GM12872 (cell line): ENCODE measurements around the gene TRPV5.

Source experiments
- TF ChIP-seq, protein P1 (sequence below): IDR thresholded peaks from 3 replicates; pipeline ENCODE4 v1.5.1; 2011; ENCODE audit warnings: low read depth, mild to moderate bottlenecking, low read length, moderate library complexity; ENCODE audit not compliant: insufficient read depth

TRPV5 gene

DNA sequence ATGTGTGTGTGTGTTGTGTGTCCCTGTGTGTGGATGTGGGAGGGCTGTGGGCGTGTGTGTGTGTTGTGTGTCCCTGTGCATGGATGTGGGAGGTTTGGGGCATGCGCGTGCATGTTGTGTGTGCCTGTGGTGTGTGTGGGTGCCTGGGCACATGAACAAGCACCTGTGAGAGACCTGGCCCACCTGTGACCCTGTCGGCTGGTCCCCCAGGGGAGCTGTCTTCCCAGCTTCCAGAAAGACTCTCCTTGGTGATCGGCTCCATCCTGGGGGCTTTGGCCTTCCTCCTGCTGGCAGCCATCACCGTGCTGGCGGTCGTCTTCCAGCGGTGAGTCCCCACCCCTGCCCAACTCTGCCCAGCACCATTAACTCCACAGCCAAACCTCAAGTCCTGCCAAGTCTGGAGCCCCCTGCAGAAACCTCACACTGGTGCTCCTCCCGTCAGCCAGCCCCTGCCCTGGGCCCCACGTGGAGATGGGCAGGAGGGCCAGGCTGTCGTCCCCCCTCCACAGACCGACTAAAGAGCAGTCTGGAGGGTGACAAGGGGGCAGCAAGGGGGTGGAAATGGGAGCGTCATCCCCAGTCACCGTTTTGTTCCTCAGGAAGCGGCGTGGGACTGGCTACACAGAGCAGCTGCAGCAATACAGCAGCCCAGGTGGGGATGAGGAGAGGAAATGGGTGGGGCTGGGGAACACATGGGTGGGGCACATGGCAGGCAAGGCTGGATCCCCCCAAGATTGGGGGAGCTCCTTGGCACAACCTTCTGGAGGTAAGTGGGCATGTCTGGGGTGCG lies 66.0 kb downstream of the TRPV5 start:
- TF ChIP-seq, protein P1, sequence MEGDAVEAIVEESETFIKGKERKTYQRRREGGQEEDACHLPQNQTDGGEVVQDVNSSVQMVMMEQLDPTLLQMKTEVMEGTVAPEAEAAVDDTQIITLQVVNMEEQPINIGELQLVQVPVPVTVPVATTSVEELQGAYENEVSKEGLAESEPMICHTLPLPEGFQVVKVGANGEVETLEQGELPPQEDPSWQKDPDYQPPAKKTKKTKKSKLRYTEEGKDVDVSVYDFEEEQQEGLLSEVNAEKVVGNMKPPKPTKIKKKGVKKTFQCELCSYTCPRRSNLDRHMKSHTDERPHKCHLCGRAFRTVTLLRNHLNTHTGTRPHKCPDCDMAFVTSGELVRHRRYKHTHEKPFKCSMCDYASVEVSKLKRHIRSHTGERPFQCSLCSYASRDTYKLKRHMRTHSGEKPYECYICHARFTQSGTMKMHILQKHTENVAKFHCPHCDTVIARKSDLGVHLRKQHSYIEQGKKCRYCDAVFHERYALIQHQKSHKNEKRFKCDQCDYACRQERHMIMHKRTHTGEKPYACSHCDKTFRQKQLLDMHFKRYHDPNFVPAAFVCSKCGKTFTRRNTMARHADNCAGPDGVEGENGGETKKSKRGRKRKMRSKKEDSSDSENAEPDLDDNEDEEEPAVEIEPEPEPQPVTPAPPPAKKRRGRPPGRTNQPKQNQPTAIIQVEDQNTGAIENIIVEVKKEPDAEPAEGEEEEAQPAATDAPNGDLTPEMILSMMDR: no peak

DNA sequence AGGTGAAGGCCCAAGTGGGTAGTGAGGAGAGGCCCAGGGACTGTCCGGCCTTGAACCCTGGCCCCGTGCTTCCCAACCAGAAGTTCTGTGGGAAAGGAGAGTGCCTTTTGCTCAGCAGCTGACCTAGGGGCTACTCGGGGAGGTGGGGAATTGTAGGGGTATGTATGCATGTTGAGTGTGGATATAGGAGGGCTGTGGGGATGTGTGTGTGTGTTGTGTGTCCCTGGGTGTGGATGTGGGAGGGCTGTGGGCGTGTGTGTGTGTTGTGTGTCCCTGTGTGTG lies 66.5 kb downstream of the TRPV5 start:
- TF ChIP-seq, protein P1: no peak

DNA sequence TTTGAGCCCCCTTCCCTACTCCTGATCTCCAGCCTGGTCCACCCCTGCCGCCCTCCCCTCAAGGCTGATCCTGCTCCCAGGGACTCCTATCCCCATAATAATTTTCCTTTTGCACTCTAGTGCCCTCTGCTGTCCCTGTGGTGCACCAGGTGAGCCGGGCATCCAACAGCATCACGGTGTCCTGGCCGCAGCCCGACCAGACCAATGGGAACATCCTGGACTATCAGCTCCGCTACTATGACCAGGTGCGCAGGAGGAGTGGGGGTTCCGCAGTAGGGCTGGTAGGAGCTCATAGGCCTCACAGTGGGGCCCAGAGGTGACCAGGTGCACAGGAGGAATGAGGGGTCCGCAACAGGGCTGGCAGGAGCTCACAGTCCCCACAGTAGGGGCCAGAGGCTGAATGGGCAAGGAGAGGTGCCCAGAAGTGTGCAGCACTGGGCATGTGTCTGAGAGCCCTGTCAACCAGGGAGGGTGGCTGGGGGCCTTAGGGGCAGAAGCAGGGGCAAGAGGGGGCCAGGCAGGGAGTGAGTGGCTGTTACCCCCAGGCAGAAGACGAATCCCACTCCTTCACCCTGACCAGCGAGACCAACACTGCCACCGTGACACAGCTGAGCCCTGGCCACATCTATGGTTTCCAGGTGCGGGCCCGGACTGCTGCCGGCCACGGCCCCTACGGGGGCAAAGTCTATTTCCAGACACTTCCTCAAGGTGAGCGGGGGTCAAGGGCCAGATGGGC lies 67.0 kb downstream of the TRPV5 start:
- TF ChIP-seq, protein P1: peak; percentile 49

DNA sequence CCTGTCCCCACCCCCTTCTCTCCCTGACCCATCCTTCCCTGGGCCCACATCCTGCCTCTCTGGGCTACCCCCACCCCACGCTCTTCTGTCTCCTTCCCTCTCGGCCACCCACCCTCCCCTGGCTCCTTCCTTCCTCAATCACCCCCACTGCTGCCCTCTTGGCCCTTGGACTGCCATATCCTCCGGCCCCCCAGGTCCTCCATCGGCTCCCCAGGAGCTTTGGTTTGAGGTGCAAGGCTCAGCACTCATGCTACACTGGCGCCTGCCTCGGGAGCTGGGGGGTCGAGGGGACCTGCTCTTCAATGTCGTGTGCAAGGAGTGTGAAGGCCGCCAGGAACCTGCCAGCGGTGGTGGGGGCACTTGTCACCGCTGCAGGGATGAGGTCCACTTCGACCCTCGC lies 67.8 kb downstream of the TRPV5 start:
- TF ChIP-seq, protein P1: no peak

DNA sequence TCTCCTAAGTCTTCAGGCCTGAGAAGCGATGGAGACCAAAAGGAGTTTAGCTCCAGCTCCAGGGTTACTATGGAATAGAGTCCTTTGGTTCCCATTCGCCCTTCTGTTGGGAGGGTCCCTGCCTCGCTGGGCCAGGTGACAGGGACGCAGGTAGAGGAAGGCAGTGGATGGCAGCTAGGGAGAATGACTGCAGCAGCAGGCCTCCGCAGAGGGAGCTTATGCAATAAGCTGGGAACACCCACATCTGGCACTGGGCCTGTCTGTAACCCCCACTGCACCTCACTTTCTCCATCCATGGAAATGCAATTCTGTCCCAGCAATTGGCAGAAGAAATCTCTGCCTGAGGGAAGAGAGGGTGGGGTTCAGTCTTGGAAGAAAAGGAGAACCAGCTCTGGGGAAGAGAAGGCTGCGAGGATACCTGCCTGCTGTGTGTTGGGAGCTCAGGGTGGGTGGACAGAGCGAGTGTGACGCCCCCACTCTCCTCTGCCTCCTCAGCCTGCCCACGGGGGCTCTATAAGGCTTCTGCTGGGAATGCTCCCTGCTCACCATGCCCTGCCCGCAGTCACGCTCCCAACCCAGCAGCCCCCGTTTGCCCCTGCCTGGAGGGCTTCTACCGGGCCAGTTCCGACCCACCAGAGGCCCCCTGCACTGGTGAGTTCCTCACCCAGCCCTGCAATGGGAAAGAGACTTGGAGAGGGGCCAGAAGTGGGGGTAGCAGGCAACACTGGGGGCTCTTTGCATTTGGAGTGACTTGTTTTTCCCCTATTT lies 68.4 kb downstream of the TRPV5 start:
- TF ChIP-seq, protein P1: no peak

DNA sequence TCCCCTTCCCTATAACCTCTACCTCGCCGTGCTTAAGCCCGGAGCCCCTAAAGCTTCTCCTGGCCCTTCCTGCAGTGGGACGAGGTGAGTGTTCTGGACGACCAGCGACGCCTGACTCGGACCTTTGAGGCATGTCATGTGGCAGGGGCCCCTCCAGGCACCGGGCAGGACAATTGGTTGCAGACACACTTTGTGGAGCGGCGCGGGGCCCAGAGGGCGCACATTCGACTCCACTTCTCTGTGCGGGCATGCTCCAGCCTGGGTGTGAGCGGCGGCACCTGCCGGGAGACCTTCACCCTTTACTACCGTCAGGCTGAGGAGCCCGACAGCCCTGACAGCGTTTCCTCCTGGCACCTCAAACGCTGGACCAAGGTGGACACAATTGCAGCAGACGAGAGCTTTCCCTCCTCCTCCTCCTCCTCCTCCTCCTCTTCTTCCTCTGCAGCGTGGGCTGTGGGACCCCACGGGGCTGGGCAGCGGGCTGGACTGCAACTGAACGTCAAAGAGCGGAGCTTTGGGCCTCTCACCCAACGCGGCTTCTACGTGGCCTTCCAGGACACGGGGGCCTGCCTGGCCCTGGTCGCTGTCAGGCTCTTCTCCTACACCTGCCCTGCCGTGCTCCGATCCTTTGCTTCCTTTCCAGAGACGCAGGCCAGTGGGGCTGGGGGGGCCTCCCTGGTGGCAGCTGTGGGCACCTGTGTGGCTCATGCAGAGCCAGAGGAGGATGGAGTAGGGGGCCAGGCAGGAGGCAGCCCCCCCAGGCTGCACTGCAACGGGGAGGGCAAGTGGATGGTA lies 69.5 kb downstream of the TRPV5 start:
- TF ChIP-seq, protein P1: no peak

DNA sequence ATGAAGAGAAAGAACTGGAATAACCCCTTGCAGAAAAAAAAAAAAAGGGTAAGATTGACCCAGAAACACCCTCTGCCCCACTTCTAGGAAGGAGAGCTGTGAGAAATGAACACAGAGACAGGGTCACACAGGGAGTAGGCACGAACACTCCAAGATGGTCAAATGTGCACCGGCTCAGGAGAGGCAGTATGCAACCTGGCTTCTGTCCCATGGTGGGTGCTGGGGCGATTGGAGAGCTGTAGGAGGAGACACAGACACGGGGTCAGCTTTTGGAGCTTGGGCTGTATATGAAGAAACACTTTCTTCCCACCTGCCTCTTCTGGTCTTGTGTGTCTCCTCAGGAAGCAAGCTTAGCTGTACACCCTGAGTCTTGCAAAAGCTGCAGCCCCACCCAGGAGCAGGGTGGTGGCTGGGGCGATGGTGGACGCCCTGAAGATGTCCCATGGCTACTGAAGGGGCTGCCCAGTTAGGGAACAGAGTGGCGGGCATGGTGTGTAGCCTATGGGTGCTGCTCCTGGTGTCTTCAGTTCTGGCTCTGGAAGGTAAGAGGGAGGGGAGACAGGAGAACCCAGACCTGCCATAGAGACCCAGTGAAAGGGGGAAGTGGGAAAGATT lies 70.7 kb downstream of the TRPV5 start:
- TF ChIP-seq, protein P1: no peak
